H9 (cell line): ENCODE measurements around the gene DELE1. TPM values are rescaled to one million over a fixed set of nuclear protein-coding genes. Genes with fewer than 3 reads are reported as not detected.

Experiments used
- DNase-seq: peaks from one replicate; pipeline ENCODE4 v3.0.0-alpha.2; 2017
- H2AFZ ChIP-seq: one replicate; pipeline ENCODE4 v1.6.1; 2013; ENCODE audit warnings: mild to moderate bottlenecking, low read length, control low read depth, moderate library complexity
- H2AK5ac ChIP-seq: 2 replicates; pipeline ENCODE4 v1.6.1; 2013; ENCODE audit warnings: low read length, control low read depth, mixed read lengths; ENCODE audit not compliant: insufficient read length
- H2BK120ac ChIP-seq: one replicate; pipeline ENCODE4 v1.6.1; 2013; ENCODE audit warnings: low read depth, mild to moderate bottlenecking, low read length, control low read depth, inconsistent platforms; ENCODE audit not compliant: poor library complexity, severe bottlenecking
- H2BK12ac ChIP-seq: 2 replicates; pipeline ENCODE4 v1.6.1; 2013; ENCODE audit warnings: low read length, control low read depth, mixed read lengths, low read depth; ENCODE audit not compliant: insufficient read length
- H2BK15ac ChIP-seq: 2 replicates; pipeline ENCODE4 v1.6.1; 2013; ENCODE audit warnings: low read depth, low read length, control low read depth
- H2BK20ac ChIP-seq: one replicate; pipeline ENCODE4 v1.6.1; 2013; ENCODE audit warnings: low read depth, mild to moderate bottlenecking, low read length, control low read depth, inconsistent platforms; ENCODE audit not compliant: poor library complexity, severe bottlenecking
- H2BK5ac ChIP-seq: 2 replicates; pipeline ENCODE4 v1.6.1; 2013; ENCODE audit warnings: low read length, control low read depth, mixed read lengths; ENCODE audit not compliant: insufficient read length
- H3K14ac ChIP-seq: 2 replicates; pipeline ENCODE4 v1.6.1; 2013; ENCODE audit warnings: low read length, control low read depth; ENCODE audit not compliant: insufficient read depth
- H3K18ac ChIP-seq: 2 replicates; pipeline ENCODE4 v1.6.1; 2013; ENCODE audit warnings: low read depth, mild to moderate bottlenecking, mixed read lengths, low read length, control low read depth; ENCODE audit not compliant: insufficient read length
- H3K23ac ChIP-seq: 2 replicates; pipeline ENCODE4 v1.6.1; 2013; ENCODE audit warnings: low read length, control low read depth, mixed read lengths, low read depth; ENCODE audit not compliant: insufficient read length
- H3K23me2 ChIP-seq: 2 replicates; pipeline ENCODE4 v1.6.1; 2013; ENCODE audit warnings: low read depth, mild to moderate bottlenecking, mixed read lengths, low read length, control low read depth; ENCODE audit not compliant: insufficient read length, poor library complexity, severe bottlenecking
- H3K27ac ChIP-seq: 2 replicates; pipeline ENCODE4 v1.5.1; 2013; ENCODE audit warnings: low read length, control low read depth, mixed read lengths, low read depth; ENCODE audit not compliant: insufficient read length
- H3K27me3 ChIP-seq: 2 replicates; pipeline ENCODE4 v1.6.1; 2013; ENCODE audit warnings: low read length, control low read depth, inconsistent platforms; ENCODE audit not compliant: insufficient read depth
- H3K4ac ChIP-seq: 2 replicates; pipeline ENCODE4 v1.6.1; 2013; ENCODE audit warnings: low read depth, mild to moderate bottlenecking, control low read depth, inconsistent platforms, low read length, moderate library complexity
- H3K4me1 ChIP-seq: 2 replicates; pipeline ENCODE4 v1.6.1; 2013; ENCODE audit warnings: low read length, control low read depth, inconsistent platforms; ENCODE audit not compliant: insufficient read depth
- H3K4me2 ChIP-seq: 2 replicates; pipeline ENCODE4 v1.6.1; 2013; ENCODE audit warnings: low read length, control low read depth, mixed read lengths; ENCODE audit not compliant: insufficient read length, insufficient read depth
- H3K56ac ChIP-seq: 2 replicates; pipeline ENCODE4 v1.6.1; 2013; ENCODE audit warnings: low read depth, mild to moderate bottlenecking, mixed read lengths, low read length, control low read depth; ENCODE audit not compliant: insufficient read length
- H3K79me1 ChIP-seq: 2 replicates; pipeline ENCODE4 v1.6.1; 2013; ENCODE audit warnings: low read depth, mild to moderate bottlenecking, moderate library complexity, low read length, control low read depth, inconsistent platforms; ENCODE audit not compliant: insufficient read depth, poor library complexity, severe bottlenecking
- H3K79me2 ChIP-seq: 2 replicates; pipeline ENCODE4 v1.6.1; 2013; ENCODE audit warnings: low read length, control low read depth, inconsistent platforms; ENCODE audit not compliant: insufficient read depth
- H3K9ac ChIP-seq: 2 replicates; pipeline ENCODE4 v1.6.1; 2013; ENCODE audit warnings: low read length, control low read depth, mixed read lengths; ENCODE audit not compliant: insufficient read length; ENCODE audit errors: extremely low read depth
- H3K9me3 ChIP-seq: one replicate; pipeline ENCODE4 v1.6.1; 2013; ENCODE audit warnings: low read depth, low read length, inconsistent platforms; ENCODE audit not compliant: control insufficient read depth
- H3T11ph ChIP-seq: one replicate; pipeline ENCODE4 v1.6.1; 2013; ENCODE audit warnings: mild to moderate bottlenecking, low read length, control low read depth, inconsistent platforms
- H4K20me1 ChIP-seq: one replicate; pipeline ENCODE4 v1.6.1; 2013; ENCODE audit not compliant: control insufficient read depth, insufficient read length, insufficient read depth
- H4K5ac ChIP-seq: 2 replicates; pipeline ENCODE4 v1.6.1; 2013; ENCODE audit warnings: low read depth, mild to moderate bottlenecking, mixed read lengths, low read length, control low read depth; ENCODE audit not compliant: insufficient read length
- H4K8ac ChIP-seq: replicated peaks from 2 replicates; pipeline ENCODE4 v1.6.1; 2013; ENCODE audit warnings: low read length, control low read depth, mixed read lengths, low read depth; ENCODE audit not compliant: insufficient read length
- H4K91ac ChIP-seq: 2 replicates; pipeline ENCODE4 v1.6.1; 2013; ENCODE audit warnings: low read depth, mild to moderate bottlenecking, moderate library complexity, mixed read lengths, low read length, control low read depth; ENCODE audit not compliant: insufficient read length
- H3K27ac Mint-ChIP-seq, 3 experiments: 2 replicates in 2 of 3; 3 replicates in 1 of 3; pipeline ENCODE4 v1.8.0; 2020 to 2021; ENCODE audit warnings: mixed read lengths in 3 of 3, mild to moderate bottlenecking in 1 of 3, moderate library complexity in 1 of 3
- H3K27me3 Mint-ChIP-seq: 2 replicates; pipeline ENCODE4 v1.8.0; 2021; ENCODE audit warnings: low read depth, mild to moderate bottlenecking, moderate library complexity, mixed read lengths
- H3K36me3 Mint-ChIP-seq, 3 experiments: 2 replicates in 2 of 3; 3 replicates in 1 of 3; pipeline ENCODE4 v1.8.0; 2020 to 2021; ENCODE audit warnings: low read depth in 3 of 3, mixed read lengths in 3 of 3; ENCODE audit not compliant: insufficient read depth in 1 of 3
- H3K4me1 Mint-ChIP-seq, 2 experiments: 2 replicates each; pipeline ENCODE4 v1.8.0; 2020; ENCODE audit warnings: mixed read lengths in 2 of 2
- H3K4me3 Mint-ChIP-seq, 2 experiments: 2 replicates in 1 of 2; 3 replicates in 1 of 2; pipeline ENCODE4 v1.8.0; 2020 to 2021; ENCODE audit warnings: mild to moderate bottlenecking in 2 of 2, mixed read lengths in 2 of 2, moderate library complexity in 1 of 2
- H3K9me3 Mint-ChIP-seq, 2 experiments: 2 replicates in 1 of 2; 3 replicates in 1 of 2; pipeline ENCODE4 v1.8.0; 2020; ENCODE audit warnings: mild to moderate bottlenecking in 2 of 2, mixed read lengths in 2 of 2, moderate library complexity in 1 of 2
- CTCF ChIP-seq: fragments of 200-600 bp; sonication (generic); conservative IDR thresholded peaks from 3 replicates; pipeline ENCODE4 v1.8.0; 2021; ENCODE audit warnings: antibody characterized with exemption, mild to moderate bottlenecking
- WGBS: extraction: QIAGEN DNeasy Blood & Tissue Kit; methylation state at CpG from one replicate; pipeline ENCODE4 v1.1.7; 2013; ENCODE audit warnings: missing lambda C conversion rate, low lambda C conversion rate, mixed read lengths; ENCODE audit not compliant: insufficient read length; ENCODE audit errors: extremely low coverage; 5-methylcytosine and 5-hydroxymethylcytosine counted together
- total RNA-seq: library from RNA; stranded (reverse); gene quantifications from 2 replicates; pipeline ENCODE4 v1.2.1, GENCODE V29; 2021

DELE1 gene
- total RNA-seq, 1 experiment from 2014 or later: 75.3 TPM

GRCh38 chr5:141965071-141965470, 41.4 kb downstream of the DELE1 start:
- H3K4me1 Mint-ChIP-seq: peaks cover 23 to 26% of the 10 kb centered on the region in 2 experiments
- Histone ChIP-seq H3K9me3 (no peaks in the 10 kb centered on the region), H3K4me2 (no peak overlapping the region), H3K27ac (no peak overlapping the region), H3K27me3 (no peaks in the 10 kb centered on the region), H3K9ac (no peak overlapping the region), H4K8ac (no peak overlapping the region), H2BK15ac (no peak overlapping the region), H4K20me1 (no peaks in the 10 kb centered on the region), H2BK20ac (no peak overlapping the region), H3K79me1 (no peaks in the 10 kb centered on the region), H2BK5ac (no peak overlapping the region), H2AFZ (no peak overlapping the region), H2AK5ac (no peak overlapping the region), H4K5ac (no peak overlapping the region), H2BK120ac (no peak overlapping the region), H2BK12ac (no peak overlapping the region), H3T11ph (no peak overlapping the region), H3K56ac (no peak overlapping the region), H3K18ac (no peak overlapping the region), H3K14ac (no peak overlapping the region), H3K23ac (no peak overlapping the region), H3K23me2 (peaks cover 4% of the 10 kb centered on the region), H3K4me1 (peaks cover 2% of the 10 kb centered on the region; the same call in 1 of the 2 replicates), H3K4ac (no peak overlapping the region), H4K91ac (no peak overlapping the region), H3K79me2 (no peaks in the 10 kb centered on the region)
- no peak overlapping the region for H3K27ac Mint-ChIP-seq
- H3K9me3 Mint-ChIP-seq: no peaks in the 10 kb centered on the region
- WGBS: no CpG with 5 or more reads among the region's 7 CpGs
- no peak overlapping the region for H3K4me3 Mint-ChIP-seq
- DNase-seq: no peak
- H3K27me3 Mint-ChIP-seq: no peaks in the 10 kb centered on the region
- no peak for TF ChIP-seq CTCF
- H3K36me3 Mint-ChIP-seq: no peaks in the 10 kb centered on the region
